PFSK-1 (cell line): ENCODE measurements around the gene SUSD6.

ENCODE experiments used
- FOXP2 ChIP-seq: optimal IDR thresholded peaks from 2 replicates; pipeline ENCODE3; 2011; ENCODE audit warnings: borderline replicate concordance, control low read depth, inconsistent platforms; ENCODE audit not compliant: insufficient read depth; ENCODE audit errors: extremely low read length, extremely low read depth
- POLR2AphosphoS5 ChIP-seq: IDR thresholded peaks from 2 replicates; pipeline ENCODE4 v1.6.1; 2012; ENCODE audit warnings: low read depth, mild to moderate bottlenecking, control low read depth, low read length, moderate library complexity
- SIN3A ChIP-seq: IDR thresholded peaks from 2 replicates; pipeline ENCODE4 v1.6.1; 2012; ENCODE audit warnings: mild to moderate bottlenecking, low read length, moderate library complexity, borderline replicate concordance; ENCODE audit not compliant: insufficient read depth
- TAF1 ChIP-seq: IDR thresholded peaks from 2 replicates; pipeline ENCODE4 v1.6.1; 2012; ENCODE audit warnings: low read length, control low read depth, borderline replicate concordance; ENCODE audit not compliant: insufficient read depth
- TF ChIP-seq, protein P1 (sequence below), 2 experiments: IDR thresholded peaks; 2 replicates each; pipeline versions ENCODE4 v1.6.1 to v1.8.0; 2011 to 2012; ENCODE audit warnings: low read depth in 2 of 2, low read length in 2 of 2, control low read depth in 1 of 2, inconsistent platforms in 1 of 2, mild to moderate bottlenecking in 1 of 2, moderate library complexity in 1 of 2; ENCODE audit not compliant: insufficient read depth in 1 of 2

DNA sequence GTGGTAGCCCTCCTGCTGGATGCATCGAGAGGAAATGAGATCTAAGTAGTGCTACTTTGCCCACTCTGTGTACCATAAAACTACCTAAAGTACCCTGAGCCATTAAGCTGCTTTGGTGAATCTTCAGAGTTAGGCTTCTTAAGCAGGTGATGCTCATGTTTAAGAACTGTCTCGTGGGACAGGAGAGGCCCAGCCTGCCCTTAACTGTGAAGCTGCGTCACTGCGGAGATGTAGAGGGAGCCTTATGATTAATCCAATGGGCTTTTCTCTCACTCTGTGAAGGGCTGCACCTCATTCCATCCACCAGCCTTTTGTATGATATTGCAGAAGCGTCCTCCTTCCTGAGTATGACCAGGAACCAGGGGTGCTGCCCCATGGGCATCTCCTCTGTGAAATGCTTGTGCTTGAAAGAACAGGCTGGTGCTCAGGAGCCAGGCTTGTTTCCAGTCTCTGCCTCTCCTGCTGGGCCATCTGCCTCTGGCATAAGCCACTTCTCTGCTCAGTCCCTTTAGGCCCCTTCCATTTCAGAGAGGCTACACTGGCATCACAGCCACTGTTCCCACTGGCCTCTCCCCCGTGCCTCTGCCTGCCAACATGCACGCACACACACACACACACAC lies 30.0 kb upstream of the SUSD6 start:
- no peak for TF ChIP-seq POLR2AphosphoS5
- no peak for TF ChIP-seq TAF1
- TF ChIP-seq, protein P1, sequence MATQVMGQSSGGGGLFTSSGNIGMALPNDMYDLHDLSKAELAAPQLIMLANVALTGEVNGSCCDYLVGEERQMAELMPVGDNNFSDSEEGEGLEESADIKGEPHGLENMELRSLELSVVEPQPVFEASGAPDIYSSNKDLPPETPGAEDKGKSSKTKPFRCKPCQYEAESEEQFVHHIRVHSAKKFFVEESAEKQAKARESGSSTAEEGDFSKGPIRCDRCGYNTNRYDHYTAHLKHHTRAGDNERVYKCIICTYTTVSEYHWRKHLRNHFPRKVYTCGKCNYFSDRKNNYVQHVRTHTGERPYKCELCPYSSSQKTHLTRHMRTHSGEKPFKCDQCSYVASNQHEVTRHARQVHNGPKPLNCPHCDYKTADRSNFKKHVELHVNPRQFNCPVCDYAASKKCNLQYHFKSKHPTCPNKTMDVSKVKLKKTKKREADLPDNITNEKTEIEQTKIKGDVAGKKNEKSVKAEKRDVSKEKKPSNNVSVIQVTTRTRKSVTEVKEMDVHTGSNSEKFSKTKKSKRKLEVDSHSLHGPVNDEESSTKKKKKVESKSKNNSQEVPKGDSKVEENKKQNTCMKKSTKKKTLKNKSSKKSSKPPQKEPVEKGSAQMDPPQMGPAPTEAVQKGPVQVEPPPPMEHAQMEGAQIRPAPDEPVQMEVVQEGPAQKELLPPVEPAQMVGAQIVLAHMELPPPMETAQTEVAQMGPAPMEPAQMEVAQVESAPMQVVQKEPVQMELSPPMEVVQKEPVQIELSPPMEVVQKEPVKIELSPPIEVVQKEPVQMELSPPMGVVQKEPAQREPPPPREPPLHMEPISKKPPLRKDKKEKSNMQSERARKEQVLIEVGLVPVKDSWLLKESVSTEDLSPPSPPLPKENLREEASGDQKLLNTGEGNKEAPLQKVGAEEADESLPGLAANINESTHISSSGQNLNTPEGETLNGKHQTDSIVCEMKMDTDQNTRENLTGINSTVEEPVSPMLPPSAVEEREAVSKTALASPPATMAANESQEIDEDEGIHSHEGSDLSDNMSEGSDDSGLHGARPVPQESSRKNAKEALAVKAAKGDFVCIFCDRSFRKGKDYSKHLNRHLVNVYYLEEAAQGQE (IDR thresholded peaks at IDR 0.05; ENCODE audit: insufficient read depth in 1 of 2, low read depth in 2 of 2, low read length in 2 of 2) = no peak
- no peak for TF ChIP-seq SIN3A
- no peak for TF ChIP-seq FOXP2
